ENCODE results near the gene NDRG3.

Gene NDRG3

GRCh38 chr20:36605399-36606157 is 140.3 kb downstream of the NDRG3 start, which contains the start of gene RAB5IF:
Gene RAB5IF, plus strand, starts transcription at chr20:36605779. Its CDS starts 173 bp downstream, at chr20:36605952.
- peak; percentile 98 for DNase-seq

GRCh38 chr20:36604952-36605398 is 140.9 kb downstream of the NDRG3 start:
- peak; percentile 40 for DNase-seq

Data from effector CD4-positive, alpha-beta T cell (primary cell).